ENCODE results near the gene MYL5.
"Not testable (repeated sequence)": the region's sequence is repeated elsewhere in the genome, so short reads cannot be mapped to it uniquely, and the experiment has no call there.

The MYL5 gene

GRCh38 chr4:635851-636627, 38.3 kb upstream of the MYL5 start:
- no peak for DNase-seq (ENCODE audit: low read depth)

- DNase-seq (ENCODE audit: low read depth): no peak
Observed at GRCh38 chr4:636628-637159, 37.6 kb upstream of the MYL5 start.

GRCh38 chr4:637536-638280, 36.6 kb upstream of the MYL5 start:
- no peak for DNase-seq (ENCODE audit: low read depth)

- not testable (repeated sequence) for DNase-seq (ENCODE audit: low read depth)
Observed at GRCh38 chr4:642366-642765, 32.0 kb upstream of the MYL5 start.

GRCh38 chr4:646460-646859, 27.9 kb upstream of the MYL5 start:
- DNase-seq (ENCODE audit: low read depth): no peak

GRCh38 chr4:647481-647880, 26.9 kb upstream of the MYL5 start:
- DNase-seq (ENCODE audit: low read depth): no peak

GRCh38 chr4:648579-649292, 25.6 kb upstream of the MYL5 start:
- DNase-seq (ENCODE audit: low read depth): no peak

- no peak for DNase-seq (ENCODE audit: low read depth)
Observed at GRCh38 chr4:649293-649625, 25.1 kb upstream of the MYL5 start.

- DNase-seq (ENCODE audit: low read depth): no peak
Observed at GRCh38 chr4:649751-650310, 24.5 kb upstream of the MYL5 start.

- no peak for DNase-seq (ENCODE audit: low read depth)
Observed at GRCh38 chr4:650461-650860, 23.9 kb upstream of the MYL5 start.

- no peak for DNase-seq (ENCODE audit: low read depth)
Observed at GRCh38 chr4:650951-651883, 23.1 kb upstream of the MYL5 start.

- no peak for DNase-seq (ENCODE audit: low read depth)
Observed at GRCh38 chr4:651884-652642, 22.3 kb upstream of the MYL5 start.

- no peak for DNase-seq (ENCODE audit: low read depth)
Observed at GRCh38 chr4:653080-653821, 21.1 kb upstream of the MYL5 start.

GRCh38 chr4:653831-654502, 20.4 kb upstream of the MYL5 start:
- DNase-seq (ENCODE audit: low read depth): no peak

GRCh38 chr4:654503-654845, 19.9 kb upstream of the MYL5 start:
- no peak for DNase-seq (ENCODE audit: low read depth)

- DNase-seq (ENCODE audit: low read depth): no peak
Observed at GRCh38 chr4:654871-655463, 19.4 kb upstream of the MYL5 start.

GRCh38 chr4:655464-656151, 18.7 kb upstream of the MYL5 start:
- DNase-seq (ENCODE audit: low read depth): no peak
